ENCODE data around the gene CNOT6L. TPM values are rescaled to one million over a fixed set of nuclear protein-coding genes. Genes with fewer than 3 reads are reported as not detected.

CNOT6L gene
- total RNA-seq, 2 donors from 2014 or later = 17.5 to 19.2 TPM

GRCh38 chr4:77665381-77666069, 153.6 kb downstream of the CNOT6L start:
- DNase-seq (no peak), ATAC-seq (no peak)
- H3K9me3 ChIP-seq = no peaks in the 10 kb centered on the region
- no peaks in the 10 kb centered on the region for H3K27me3 ChIP-seq
- TF ChIP-seq CTCF (IDR thresholded peaks at IDR 0.05) (no peak), POLR2A (IDR thresholded peaks at IDR 0.05) (no peak)
- WGBS, 2 donors = 92 to 99% methylated on average over 4 of the region's 4 CpGs
- intact Hi-C loops (cut with DNase I) = no loop called here
- H3K27ac ChIP-seq = no peak overlapping the region
- H3K36me3 ChIP-seq (replicated peaks in 1 of 2; ENCODE audit: insufficient read depth in 1 of 2, low read depth in 2 of 2) = no peaks in the 10 kb centered on the region
- no peak overlapping the region for H3K4me3 ChIP-seq
- peaks cover 11% of the 10 kb centered on the region for H3K4me1 ChIP-seq

Small RNA genes within 50 kb of the gene (small RNA-seq; reads per million reads assigned to genes)
- gene AC112225.1 = not detected
- gene RF00612 = not detected

Other genes starting within 250 kb of the CNOT6L start
- not detected for gene CXCL13, start 213.5 kb downstream of the CNOT6L start, total RNA-seq
- 10 to 100 TPM; 12.2 to 23.4 TPM for gene MRPL1, start 43.5 kb upstream of the CNOT6L start, total RNA-seq
- gene FRAS1, start 238.0 kb upstream of the CNOT6L start, total RNA-seq = 10 to 100 TPM; 22.6 to 24.4 TPM